Pancreas (tissue), 10 donors: ENCODE measurements around the gene COQ10B. TPM values are rescaled to one million over a fixed set of nuclear protein-coding genes. Genes with fewer than 3 reads are reported as not detected.

Experiments
- ATAC-seq, 4 donors: fragments of 200-7000 bp; cut with Tn5 transposase; one replicate each; pipeline versions ENCODE4 v1.8.0 to v1.9.1; 2020; ENCODE audit warnings: mild to moderate bottlenecking in 4 of 4, moderate library complexity in 4 of 4
- DNase-seq, 6 donors: peaks; one replicate each; pipeline ENCODE4 v3.0.0-alpha.2; 2020
- FAIRE-seq: peaks from 2 replicates; lab custom pipeline; 2012; peaks lifted over from hg19 to GRCh38; lab: Jason Lieb, UNC
- H3K27ac ChIP-seq, 4 donors: fragments of 200-600 bp; sonication (generic); 1 replicate in 3 of 4; 2 replicates in 1 of 4; pipeline versions ENCODE4 v1.5.0 to v1.8.0; 2020
- H3K27me3 ChIP-seq, 4 donors: fragments of 200-600 bp; one replicate each; pipeline ENCODE4 v1.8.0; 2021
- H3K36me3 ChIP-seq, 3 donors: fragments of 200-600 bp; sonication (generic) in 1 of 3; one replicate each; pipeline versions ENCODE4 v1.5.0 to v1.8.0; 2020 to 2021
- H3K4me1 ChIP-seq, 3 donors: fragments of 200-600 bp; one replicate each; pipeline ENCODE4 v1.8.0; 2021
- H3K4me3 ChIP-seq, 4 donors: fragments of 200-600 bp; sonication (generic) in 2 of 4; one replicate each; pipeline versions ENCODE4 v1.5.0 to v1.8.0; 2020 to 2021
- H3K9me3 ChIP-seq, 4 donors: fragments of 200-600 bp; one replicate each; pipeline ENCODE4 v1.8.0; 2021
- WGBS, 2 donors: extraction: QIAGEN DNeasy Blood & Tissue Kit; methylation state at CpG; one replicate each; pipeline ENCODE4 v1.1.7; 2013; 5-methylcytosine and 5-hydroxymethylcytosine counted together
- intact Hi-C, 3 donors: fragments of 100-400 bp; cut with DNase I; formaldehyde crosslinking; loops; one replicate each; pipeline versions ENCODE4 v1.11.1 to v1.14.2; 2022
- polyA plus RNA-seq, 2 donors: library from polyadenylated mRNA; stranded (reverse); fragments of 200-250 nt; gene quantifications; one replicate each; pipeline ENCODE4 v1.2.3, GENCODE V29; 2013
- total RNA-seq, 6 donors: library from RNA; stranded (reverse); fragmentation: NEBNext Ultra II Directional in 4 of 6; extraction: Animal tissue kit (Norgen Biotek cat#: 25700) in 4 of 6; gene quantifications; one replicate each; pipeline versions ENCODE4 v1.2.1 to v1.2.4, GENCODE V29; 2021 to 2023
- TF ChIP-seq, protein P1 (sequence below), 4 donors: fragments of 200-600 bp; sonication (generic) in 3 of 4; IDR thresholded peaks; one replicate each; pipeline versions ENCODE4 v1.5.0 to v1.8.0; 2021; ENCODE audit warnings: antibody characterized with exemption in 4 of 4
- donor health status: healthy with polysubstance abuse.
- donor health status: DM: no; HTN: no; CAD: no; lungs with moderate emphysema.
- donor health status: DM: no; HTN: no; CAD: no.
- donor health status: control.
- donor health status: control.
- donor health status: Bipolar disorder and iron deficiency.
- donor health status: DM: yes; HTN: yes; CAD: no.
- donor health status: DM: no; HTN: no; CAD: no.
- donor health status: DM: no; HTN: no; CAD: no.
- donor health status: DM: yes; HTN: yes; CAD: no.

The COQ10B gene
- total RNA-seq (10 to 100 TPM in 2 of 6 donors, 1 to 10 TPM in 4; 7.6 to 10.1 (median 9.7) TPM), polyA plus RNA-seq (10 to 100 TPM in 1 of 2 donors, 1 to 10 TPM in 1; 5.7 to 10.8 TPM)

DNA sequence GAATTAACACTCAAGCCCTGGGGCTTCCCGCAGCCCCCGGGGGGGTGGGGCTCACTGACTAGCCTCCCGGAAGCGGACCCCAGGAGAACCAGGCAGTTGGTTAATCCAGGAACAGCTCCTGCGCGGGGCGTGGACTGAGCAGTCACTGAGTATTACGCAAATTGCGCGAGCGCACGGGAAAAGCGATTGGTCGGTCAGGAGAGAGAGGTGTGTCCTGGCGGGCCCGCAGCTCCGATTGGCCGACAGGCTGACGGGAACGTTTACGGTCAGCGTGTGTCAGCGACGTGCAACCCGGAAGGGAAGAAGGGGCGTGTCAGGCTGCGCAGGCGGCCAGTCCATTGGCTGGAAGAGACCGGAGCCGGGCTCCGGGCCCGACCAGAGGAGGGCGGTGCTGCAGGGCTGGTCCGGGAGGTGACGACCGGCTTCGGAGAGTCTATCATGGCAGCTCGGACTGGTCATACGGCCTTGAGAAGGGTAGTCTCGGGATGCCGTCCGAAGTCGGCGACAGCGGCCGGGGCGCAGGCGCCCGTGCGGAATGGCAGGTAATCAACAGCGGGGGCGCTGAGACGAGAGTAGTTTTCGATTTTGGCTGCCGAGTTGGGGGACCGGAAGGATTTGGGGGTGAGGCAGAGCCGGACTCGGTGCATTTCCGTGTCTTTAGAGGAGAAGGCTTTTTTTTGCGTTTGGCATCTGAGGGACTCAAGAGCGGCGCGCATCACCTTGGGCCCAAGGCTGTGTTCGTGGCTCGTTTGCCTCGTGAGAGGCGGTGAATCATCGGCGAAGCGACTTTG is at the start of gene COQ10B:
COQ10B (plus strand) TSS at position 430 of the 791 bp plus-strand sequence; CDS start at position 439, 9 bp downstream.
- Histone ChIP-seq H3K4me1 (peaks cover 0 to 13% (median 12%) of the 10 kb centered on the region in 3 donors), H3K27me3 (no peaks in the 10 kb centered on the region), H3K27ac (peak within 1 kb of the TSS; percentile 96 to 100 (median 99)), H3K9me3 (no peaks in the 10 kb centered on the region), H3K4me3 (peak within 1 kb of the TSS; percentile 40 to 76 (median 70)), H3K36me3 (no peaks in the 10 kb centered on the region)
- intact Hi-C loops, result no loop called here
- TF ChIP-seq, protein P1, sequence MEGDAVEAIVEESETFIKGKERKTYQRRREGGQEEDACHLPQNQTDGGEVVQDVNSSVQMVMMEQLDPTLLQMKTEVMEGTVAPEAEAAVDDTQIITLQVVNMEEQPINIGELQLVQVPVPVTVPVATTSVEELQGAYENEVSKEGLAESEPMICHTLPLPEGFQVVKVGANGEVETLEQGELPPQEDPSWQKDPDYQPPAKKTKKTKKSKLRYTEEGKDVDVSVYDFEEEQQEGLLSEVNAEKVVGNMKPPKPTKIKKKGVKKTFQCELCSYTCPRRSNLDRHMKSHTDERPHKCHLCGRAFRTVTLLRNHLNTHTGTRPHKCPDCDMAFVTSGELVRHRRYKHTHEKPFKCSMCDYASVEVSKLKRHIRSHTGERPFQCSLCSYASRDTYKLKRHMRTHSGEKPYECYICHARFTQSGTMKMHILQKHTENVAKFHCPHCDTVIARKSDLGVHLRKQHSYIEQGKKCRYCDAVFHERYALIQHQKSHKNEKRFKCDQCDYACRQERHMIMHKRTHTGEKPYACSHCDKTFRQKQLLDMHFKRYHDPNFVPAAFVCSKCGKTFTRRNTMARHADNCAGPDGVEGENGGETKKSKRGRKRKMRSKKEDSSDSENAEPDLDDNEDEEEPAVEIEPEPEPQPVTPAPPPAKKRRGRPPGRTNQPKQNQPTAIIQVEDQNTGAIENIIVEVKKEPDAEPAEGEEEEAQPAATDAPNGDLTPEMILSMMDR (IDR thresholded peaks at IDR 0.05), result peak in 1 of 4 donors; percentile 7
- 0% methylated on average over 70 of the region's 70 CpGs for WGBS, 2 donors
- ATAC-seq (peak; percentile 94 to 98 (median 94)), FAIRE-seq (peak; percentile 83), DNase-seq (peak; percentile 95 to 100 (median 100))

DNA sequence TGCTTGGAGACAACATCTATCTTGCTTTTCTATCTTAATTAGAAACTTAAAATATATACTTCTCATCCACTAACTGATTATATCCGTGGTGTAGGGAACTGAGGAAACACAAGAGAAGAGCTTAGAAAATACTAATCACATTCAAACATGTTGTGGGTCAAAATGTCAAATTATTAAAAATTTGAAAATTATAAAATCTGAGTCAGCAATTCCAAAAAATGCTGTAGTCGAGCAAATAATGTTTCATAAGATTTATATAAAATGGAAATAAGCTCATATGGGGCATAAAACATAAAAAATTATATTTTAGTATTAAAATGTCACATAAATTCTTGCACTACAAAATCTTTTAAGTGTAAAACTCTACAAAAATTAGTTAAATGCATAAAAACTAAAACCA is 47.8 kb upstream of the COQ10B start:
- DNase-seq (no peak), FAIRE-seq (no peak), ATAC-seq (no peak)
- H3K36me3 ChIP-seq, result peaks cover 8 to 97% (median 72%) of the 10 kb centered on the region in 3 donors
- 80 to 83% methylated on average over 2 of the region's 2 CpGs for WGBS, 2 donors
- H3K4me3 ChIP-seq, result no peak overlapping the region
- H3K27me3 ChIP-seq, result no peaks in the 10 kb centered on the region
- intact Hi-C loops, result loop anchor here in 1 of 3 donors (10.0 kb wide), 1 partner anchor 69 kb away; no protein-coding TSS in a partner anchor
- no peaks in the 10 kb centered on the region for H3K4me1 ChIP-seq
- no peak overlapping the region for H3K27ac ChIP-seq
- H3K9me3 ChIP-seq, result no peaks in the 10 kb centered on the region
- TF ChIP-seq, protein P1 (IDR thresholded peaks at IDR 0.05), result no peak

DNA sequence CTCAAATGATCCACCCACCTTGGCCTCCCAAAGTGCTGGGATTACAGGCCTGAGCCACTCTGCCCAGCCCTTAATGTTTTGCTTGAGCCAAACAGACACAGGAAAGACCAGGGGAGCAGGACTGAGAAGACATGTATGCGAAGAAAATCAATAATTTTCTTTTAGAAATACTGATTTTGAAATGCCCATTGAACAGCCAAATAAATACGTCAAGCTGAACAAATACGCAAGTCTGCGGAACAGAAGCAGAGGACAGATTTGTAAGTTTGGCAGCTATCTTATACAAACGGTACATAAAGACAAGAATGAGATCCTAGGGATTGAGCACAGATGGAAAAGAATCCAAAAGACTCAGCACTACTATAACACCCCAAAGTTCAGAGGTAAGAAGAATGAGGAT is 39.3 kb upstream of the COQ10B start:
- TF ChIP-seq, protein P1 (IDR thresholded peaks at IDR 0.05), result no peak
- no peaks in the 10 kb centered on the region for H3K27me3 ChIP-seq
- H3K9me3 ChIP-seq, result no peaks in the 10 kb centered on the region
- no peak for FAIRE-seq
- intact Hi-C loops, result no loop called here
- H3K4me1 ChIP-seq, result no peaks in the 10 kb centered on the region
- no peak overlapping the region for H3K27ac ChIP-seq
- ATAC-seq, result no peak
- no peak for DNase-seq
- H3K36me3 ChIP-seq, result peaks cover 9 to 87% (median 64%) of the 10 kb centered on the region in 3 donors
- H3K4me3 ChIP-seq, result no peak overlapping the region
- 63% methylated on average over 5 of the region's 5 CpGs for WGBS, 2 donors

DNA sequence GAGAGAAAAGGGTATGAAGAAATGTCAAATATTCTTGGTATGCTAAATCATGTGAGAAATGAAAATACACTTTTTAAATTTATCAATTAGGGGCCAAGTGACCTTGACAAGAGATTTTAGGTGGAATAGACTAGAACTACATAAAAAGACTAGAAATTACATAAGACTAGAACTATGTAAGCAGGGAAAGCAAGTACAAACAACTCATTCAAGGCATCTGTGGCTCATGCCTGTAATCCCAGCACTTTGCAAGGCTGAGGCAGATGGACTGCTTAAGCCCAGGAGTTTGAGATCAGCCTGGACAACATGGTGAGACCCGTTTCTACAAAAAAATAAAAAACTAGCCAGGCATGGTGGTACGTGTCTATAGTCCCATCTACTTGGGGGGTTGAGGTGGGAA is 38.8 kb upstream of the COQ10B start:
- peaks cover 9 to 87% (median 64%) of the 10 kb centered on the region in 3 donors for H3K36me3 ChIP-seq
- H3K27me3 ChIP-seq, result no peaks in the 10 kb centered on the region
- no peaks in the 10 kb centered on the region for H3K4me1 ChIP-seq
- no peak for ATAC-seq
- intact Hi-C loops, result no loop called here
- TF ChIP-seq, protein P1 (IDR thresholded peaks at IDR 0.05), result no peak
- H3K9me3 ChIP-seq, result no peaks in the 10 kb centered on the region
- H3K4me3 ChIP-seq, result no peak overlapping the region
- H3K27ac ChIP-seq, result no peak overlapping the region
- DNase-seq, result no peak
- FAIRE-seq, result no peak
- 72 to 75% methylated on average over 2 of the region's 2 CpGs for WGBS, 2 donors
